Osteocyte (in vitro differentiated cells): Measurements from ENCODE around the gene EDA2R. TPM values are rescaled to one million over a fixed set of nuclear protein-coding genes. Genes with fewer than 3 reads are reported as not detected.

Experiments used
- DNase-seq: peaks from one replicate; pipeline ENCODE4 v3.0.0; 2021; ENCODE audit warnings: mixed read lengths; ENCODE audit not compliant: unreplicated experiment; ENCODE audit errors: extremely low spot score
- H3K27ac Mint-ChIP-seq: one replicate; pipeline ENCODE4 v1.8.0; 2021; ENCODE audit warnings: mild to moderate bottlenecking, mixed read lengths; ENCODE audit not compliant: unreplicated experiment
- H3K27me3 Mint-ChIP-seq: one replicate; pipeline ENCODE4 v1.8.0; 2021; ENCODE audit warnings: mixed read lengths; ENCODE audit not compliant: unreplicated experiment
- H3K36me3 Mint-ChIP-seq: one replicate; pipeline ENCODE4 v1.8.0; 2021; ENCODE audit warnings: mixed read lengths; ENCODE audit not compliant: unreplicated experiment
- H3K4me1 Mint-ChIP-seq: one replicate; pipeline ENCODE4 v1.8.0; 2021; ENCODE audit warnings: mixed read lengths; ENCODE audit not compliant: unreplicated experiment
- H3K4me3 Mint-ChIP-seq: one replicate; pipeline ENCODE4 v1.8.0; 2021; ENCODE audit warnings: mild to moderate bottlenecking, moderate library complexity, mixed read lengths; ENCODE audit not compliant: unreplicated experiment
- H3K9me3 Mint-ChIP-seq: one replicate; pipeline ENCODE4 v1.8.0; 2021; ENCODE audit warnings: mixed read lengths; ENCODE audit not compliant: unreplicated experiment
- total RNA-seq: library from RNA; stranded (reverse); gene quantifications from 2 replicates; pipeline ENCODE4 v1.2.1, GENCODE V29; 2021
- TF ChIP-seq, protein P1 (sequence below): fragments of 200-600 bp; sonication (generic); IDR thresholded peaks from 2 replicates; pipeline ENCODE4 v1.5.0; 2021; ENCODE audit warnings: antibody characterized with exemption, mild to moderate bottlenecking, moderate library complexity

EDA2R gene
- total RNA-seq, 1 donor from 2014 or later = 2.3 TPM

- Mint-ChIP-seq H3K4me1 (no peaks in the 10 kb centered on the region), H3K9me3 (peaks cover 39% of the 10 kb centered on the region), H3K27me3 (no peaks in the 10 kb centered on the region), H3K4me3 (no peak overlapping the region), H3K27ac (peak overlapping the region; percentile 42), H3K36me3 (no peaks in the 10 kb centered on the region)
- TF ChIP-seq, protein P1, sequence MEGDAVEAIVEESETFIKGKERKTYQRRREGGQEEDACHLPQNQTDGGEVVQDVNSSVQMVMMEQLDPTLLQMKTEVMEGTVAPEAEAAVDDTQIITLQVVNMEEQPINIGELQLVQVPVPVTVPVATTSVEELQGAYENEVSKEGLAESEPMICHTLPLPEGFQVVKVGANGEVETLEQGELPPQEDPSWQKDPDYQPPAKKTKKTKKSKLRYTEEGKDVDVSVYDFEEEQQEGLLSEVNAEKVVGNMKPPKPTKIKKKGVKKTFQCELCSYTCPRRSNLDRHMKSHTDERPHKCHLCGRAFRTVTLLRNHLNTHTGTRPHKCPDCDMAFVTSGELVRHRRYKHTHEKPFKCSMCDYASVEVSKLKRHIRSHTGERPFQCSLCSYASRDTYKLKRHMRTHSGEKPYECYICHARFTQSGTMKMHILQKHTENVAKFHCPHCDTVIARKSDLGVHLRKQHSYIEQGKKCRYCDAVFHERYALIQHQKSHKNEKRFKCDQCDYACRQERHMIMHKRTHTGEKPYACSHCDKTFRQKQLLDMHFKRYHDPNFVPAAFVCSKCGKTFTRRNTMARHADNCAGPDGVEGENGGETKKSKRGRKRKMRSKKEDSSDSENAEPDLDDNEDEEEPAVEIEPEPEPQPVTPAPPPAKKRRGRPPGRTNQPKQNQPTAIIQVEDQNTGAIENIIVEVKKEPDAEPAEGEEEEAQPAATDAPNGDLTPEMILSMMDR = no peak
- DNase-seq = no peak
Observed at GRCh38 chrX:66676413-66676812, 37.5 kb upstream of the EDA2R start.

GRCh38 chrX:66675541-66675940 lies 36.7 kb upstream of the EDA2R start:
- TF ChIP-seq, protein P1 = no peak
- DNase-seq = no peak
- H3K4me1 Mint-ChIP-seq = no peaks in the 10 kb centered on the region
- no peak overlapping the region for H3K4me3 Mint-ChIP-seq
- no peaks in the 10 kb centered on the region for H3K27me3 Mint-ChIP-seq
- H3K9me3 Mint-ChIP-seq = peaks cover 45% of the 10 kb centered on the region
- H3K27ac Mint-ChIP-seq = no peak overlapping the region
- H3K36me3 Mint-ChIP-seq = no peaks in the 10 kb centered on the region

GRCh38 chrX:66674506-66674905 lies 35.6 kb upstream of the EDA2R start:
- Mint-ChIP-seq H3K4me1 (no peaks in the 10 kb centered on the region), H3K27ac (no peak overlapping the region), H3K36me3 (no peaks in the 10 kb centered on the region), H3K4me3 (no peak overlapping the region), H3K9me3 (peaks cover 45% of the 10 kb centered on the region), H3K27me3 (no peaks in the 10 kb centered on the region)
- no peak for DNase-seq
- TF ChIP-seq, protein P1 = no peak

DNA sequence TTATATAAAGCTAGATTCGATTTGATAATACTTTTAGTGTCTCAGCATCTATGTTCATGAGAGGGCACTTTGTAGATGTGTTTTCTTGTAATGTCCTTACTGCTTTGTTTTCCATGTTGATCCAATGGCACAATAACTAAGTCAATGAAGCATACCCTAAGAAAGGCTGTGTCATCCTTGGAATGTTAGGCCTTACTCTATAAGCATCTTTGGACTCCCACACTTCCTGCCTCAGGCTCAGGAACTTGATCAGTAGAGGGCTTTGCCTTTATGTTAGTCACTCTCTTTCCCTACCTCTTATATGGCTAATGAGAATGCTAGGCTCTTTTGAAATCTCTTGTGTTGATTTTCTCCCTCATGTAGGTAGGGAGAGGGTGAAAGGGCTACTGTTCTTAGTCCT lies 33.2 kb upstream of the EDA2R start:
- TF ChIP-seq, protein P1 = no peak
- H3K4me1 Mint-ChIP-seq = no peaks in the 10 kb centered on the region
- H3K9me3 Mint-ChIP-seq = peaks cover 34% of the 10 kb centered on the region
- no peak overlapping the region for H3K27ac Mint-ChIP-seq
- H3K27me3 Mint-ChIP-seq = no peaks in the 10 kb centered on the region
- H3K36me3 Mint-ChIP-seq = no peaks in the 10 kb centered on the region
- no peak for DNase-seq
- H3K4me3 Mint-ChIP-seq = no peak overlapping the region

- DNase-seq = no peak
- H3K27ac Mint-ChIP-seq = no peak overlapping the region
- no peaks in the 10 kb centered on the region for H3K36me3 Mint-ChIP-seq
- H3K9me3 Mint-ChIP-seq = peaks cover 53% of the 10 kb centered on the region
- TF ChIP-seq, protein P1 = no peak
- no peak overlapping the region for H3K4me3 Mint-ChIP-seq
- no peaks in the 10 kb centered on the region for H3K4me1 Mint-ChIP-seq
- H3K27me3 Mint-ChIP-seq = no peaks in the 10 kb centered on the region
Observed at GRCh38 chrX:66654411-66654810, 15.5 kb upstream of the EDA2R start.
